Tibial nerve (tissue), 4 donors: Measurements from ENCODE around the gene KIF26A. TPM values are rescaled to one million over a fixed set of nuclear protein-coding genes. Genes with fewer than 3 reads are reported as not detected.

Experiments
- DNase-seq, 2 donors: peaks; one replicate each; pipeline ENCODE4 v3.0.0-alpha.2; 2019; ENCODE audit warnings: low spot score in 2 of 2
- H3K27ac ChIP-seq, 4 donors: fragments of 200-600 bp; sonication (generic) in 3 of 4; one replicate each; pipeline ENCODE4 v1.5.1; 2017 to 2019; ENCODE audit warnings: mild to moderate bottlenecking in 1 of 4
- H3K27me3 ChIP-seq, 2 donors: fragments of 200-600 bp; sonication (generic) in 1 of 2; one replicate each; pipeline versions ENCODE4 v1.5.1 to v1.6.0; 2017 to 2019
- H3K36me3 ChIP-seq, 3 donors: fragments of 200-600 bp; sonication (generic); one replicate each; pipeline ENCODE4 v1.5.1; 2018 to 2019
- H3K4me1 ChIP-seq, 4 donors: fragments of 200-600 bp; sonication (generic) in 3 of 4; one replicate each; pipeline ENCODE4 v1.5.1; 2017 to 2019
- H3K4me3 ChIP-seq, 4 donors: fragments of 200-600 bp; sonication (generic) in 3 of 4; one replicate each; pipeline ENCODE4 v1.5.1; 2017 to 2019; ENCODE audit warnings: mild to moderate bottlenecking in 1 of 4, moderate library complexity in 1 of 4
- H3K9me3 ChIP-seq, 4 donors: fragments of 200-600 bp; sonication (generic) in 3 of 4; one replicate each; pipeline ENCODE4 v1.5.1; 2017 to 2019
- CTCF ChIP-seq, 5 experiments: fragments of 200-600 bp in 3 of 5; fragments of 450-650 bp in 2 of 5; sonication (generic) in 3 of 5; IDR thresholded peaks; one replicate each; pipeline ENCODE4 v1.5.1; 2016 to 2019; ENCODE audit warnings: antibody characterized with exemption in 5 of 5, mild to moderate bottlenecking in 3 of 5, moderate library complexity in 2 of 5
- EP300 ChIP-seq, 2 donors: sonication (generic); formaldehyde crosslinking; IDR thresholded peaks; one replicate each; pipeline ENCODE4 v1.6.1; 2017; ENCODE audit warnings: antibody characterized with exemption in 2 of 2, mild to moderate bottlenecking in 1 of 2
- POLR2A ChIP-seq, 2 donors: fragments of 450-650 bp; IDR thresholded peaks; one replicate each; pipeline ENCODE4 v1.6.1; 2017; ENCODE audit warnings: antibody characterized with exemption in 2 of 2, mild to moderate bottlenecking in 2 of 2, moderate library complexity in 2 of 2
- WGBS, 2 donors: methylation state at CpG; one replicate each; pipeline ENCODE4 v1.1.5; 2018; 5-methylcytosine and 5-hydroxymethylcytosine counted together
- total RNA-seq, 4 donors: library from RNA; depleted of rRNA; stranded (reverse); fragments of >200 nt; gene quantifications; one replicate each; pipeline ENCODE4 v1.1.0, GENCODE V29; 2016

The KIF26A gene
- total RNA-seq, 4 donors from 2014 or later, result 2.6 to 4.2 (median 3.3) TPM

- no peak for DNase-seq
- Histone ChIP-seq H3K4me1 (no peaks in the 10 kb centered on the region), H3K36me3 (no peaks in the 10 kb centered on the region), H3K27me3 (no peaks in the 10 kb centered on the region), H3K9me3 (peaks cover 0 to 5% (median 0%) of the 10 kb centered on the region in 4 donors), H3K4me3 (no peak overlapping the region), H3K27ac (no peak overlapping the region)
- TF ChIP-seq CTCF (IDR thresholded peaks at IDR 0.05), result no peak
- no peak for TF ChIP-seq POLR2A (IDR thresholded peaks at IDR 0.05)
- no peak for TF ChIP-seq EP300 (IDR thresholded peaks at IDR 0.05)
- 52 to 68% methylated on average over 13 of the region's 13 CpGs for WGBS, 2 donors
Observed at GRCh38 chr14:104211215-104211614, 72.8 kb downstream of the KIF26A start.

DNA sequence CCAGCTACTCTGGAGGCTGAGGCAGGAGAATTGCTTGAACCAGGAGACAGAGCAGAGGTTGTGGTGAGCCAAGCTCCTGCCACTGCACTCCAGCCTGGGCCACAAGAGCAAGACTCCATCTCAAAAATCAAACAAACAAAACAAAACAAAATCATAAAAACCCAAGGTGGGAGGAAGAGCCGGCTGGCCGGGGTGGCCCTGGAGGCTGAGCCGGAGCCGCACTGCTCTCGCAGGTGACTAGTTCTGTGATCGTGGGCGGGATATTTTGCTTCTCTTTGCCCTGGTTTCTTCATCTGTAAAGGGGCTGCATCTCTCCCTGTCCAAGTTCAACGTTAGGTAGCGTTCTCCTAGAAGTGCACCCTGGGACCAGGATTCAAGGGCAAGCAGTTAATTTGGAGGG is 73.4 kb downstream of the KIF26A start:
- Histone ChIP-seq H3K27me3 (no peaks in the 10 kb centered on the region), H3K27ac (no peak overlapping the region), H3K36me3 (no peaks in the 10 kb centered on the region), H3K4me1 (no peaks in the 10 kb centered on the region), H3K9me3 (peaks cover 0 to 5% (median 0%) of the 10 kb centered on the region in 4 donors), H3K4me3 (no peak overlapping the region)
- TF ChIP-seq CTCF (IDR thresholded peaks at IDR 0.05), result no peak
- no peak for TF ChIP-seq EP300 (IDR thresholded peaks at IDR 0.05)
- no peak for TF ChIP-seq POLR2A (IDR thresholded peaks at IDR 0.05)
- 91 to 95% methylated on average over 9 of the region's 9 CpGs for WGBS, 2 donors
- DNase-seq, result no peak

DNA sequence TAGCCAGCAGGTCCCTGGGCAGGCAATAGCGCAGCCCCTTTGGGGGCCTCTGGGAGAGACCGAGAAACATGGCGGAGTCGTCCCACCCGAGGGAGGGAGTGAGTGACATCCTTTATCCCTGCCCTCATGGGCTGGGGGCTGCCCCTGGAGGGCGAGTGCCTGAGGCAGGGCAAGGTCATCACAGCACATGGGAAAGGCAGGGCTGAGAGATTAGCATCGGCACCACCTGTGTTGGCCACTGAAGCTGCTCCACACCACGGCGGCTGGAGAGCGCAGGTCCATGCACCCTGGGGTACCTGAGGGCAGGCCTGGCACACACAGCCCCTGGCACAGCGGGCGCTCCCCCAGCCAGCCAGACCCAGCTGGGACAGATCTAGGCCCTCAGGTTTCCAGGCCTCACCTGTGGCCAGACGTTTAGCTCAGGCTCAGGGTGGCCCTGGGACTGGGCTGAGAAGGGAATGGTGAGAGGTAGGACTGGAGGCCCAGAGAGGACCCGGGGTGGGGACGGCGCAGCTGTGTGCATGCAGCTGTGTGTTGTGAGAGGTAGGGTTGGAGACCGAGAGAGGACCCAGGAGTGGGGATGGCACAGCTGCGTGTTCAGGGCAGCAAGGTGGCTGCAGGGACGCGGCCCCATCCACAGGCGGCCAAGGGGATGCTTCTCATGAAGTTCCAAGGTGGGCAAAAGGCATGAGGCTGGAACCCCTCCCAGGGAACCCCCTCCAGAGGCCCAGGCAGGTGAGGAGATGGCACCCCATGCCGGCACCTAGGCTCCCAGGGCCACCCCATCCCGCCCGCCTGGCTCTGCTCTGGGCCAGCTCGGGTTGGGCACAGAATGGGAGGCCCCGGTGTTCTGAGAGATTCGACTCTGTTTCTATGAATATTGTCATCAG is 74.1 kb downstream of the KIF26A start:
- Histone ChIP-seq H3K36me3 (no peaks in the 10 kb centered on the region), H3K4me3 (no peak overlapping the region), H3K4me1 (no peaks in the 10 kb centered on the region), H3K9me3 (peaks cover 0 to 5% (median 0%) of the 10 kb centered on the region in 4 donors), H3K27me3 (no peaks in the 10 kb centered on the region), H3K27ac (no peak overlapping the region)
- no peak for TF ChIP-seq CTCF (IDR thresholded peaks at IDR 0.05)
- no peak for TF ChIP-seq POLR2A (IDR thresholded peaks at IDR 0.05)
- no peak for TF ChIP-seq EP300 (IDR thresholded peaks at IDR 0.05)
- DNase-seq, result no peak
- 80 to 87% methylated on average over 22 to 26 of the region's 27 CpGs for WGBS, 2 donors

DNA sequence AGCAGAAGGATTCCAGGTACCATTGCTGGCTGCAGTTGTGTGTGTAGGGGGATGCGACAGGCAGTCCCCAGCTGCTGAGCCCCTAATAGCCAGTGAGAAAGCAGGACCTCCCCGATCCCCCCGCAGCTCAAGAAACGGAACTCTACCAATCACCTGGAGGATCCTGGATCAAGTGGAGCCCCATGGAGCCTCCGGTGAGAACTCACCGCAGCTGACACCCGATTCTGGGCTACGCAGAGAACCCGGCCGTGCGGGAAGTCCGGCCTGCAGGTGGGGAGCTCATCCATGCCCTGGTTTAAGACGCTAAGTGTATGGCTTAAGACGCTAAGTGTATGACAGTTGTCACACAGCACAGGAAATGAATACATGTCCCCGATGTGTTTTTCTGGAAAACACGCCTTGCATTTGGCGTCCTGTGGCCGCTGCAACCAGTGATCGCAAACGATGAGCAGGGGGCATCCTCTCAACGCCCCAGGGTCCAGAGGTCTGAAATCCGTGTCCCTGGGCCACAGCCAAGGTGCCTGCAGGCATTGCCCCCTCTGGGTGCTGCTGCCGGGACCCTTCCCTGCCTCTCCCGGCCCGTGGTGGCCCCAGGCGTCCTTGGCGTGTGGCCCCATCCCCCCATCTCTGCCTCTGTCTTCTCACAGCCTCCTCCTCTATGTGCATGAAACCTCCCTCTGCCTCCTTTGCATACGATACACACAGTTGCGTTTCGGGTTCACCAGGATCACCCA is 75.1 kb downstream of the KIF26A start:
- DNase-seq, result no peak
- Histone ChIP-seq H3K27ac (no peak overlapping the region), H3K9me3 (peaks cover 0 to 5% (median 0%) of the 10 kb centered on the region in 4 donors), H3K4me3 (no peak overlapping the region), H3K36me3 (no peaks in the 10 kb centered on the region), H3K27me3 (peaks cover 0 to 3% of the 10 kb centered on the region in 2 donors), H3K4me1 (no peaks in the 10 kb centered on the region)
- WGBS, 2 donors, result 80 to 89% methylated on average over 28 to 30 of the region's 30 CpGs
- TF ChIP-seq EP300 (IDR thresholded peaks at IDR 0.05), result no peak
- no peak for TF ChIP-seq POLR2A (IDR thresholded peaks at IDR 0.05)
- TF ChIP-seq CTCF (IDR thresholded peaks at IDR 0.05), result no peak
